Prostate gland (tissue), 2 donors: ENCODE results near the gene MUC5AC.

Experiments
- POLR2A ChIP-seq: fragments of 450-650 bp; IDR thresholded peaks from one replicate; pipeline ENCODE4 v1.6.1; 2016; ENCODE audit warnings: antibody characterized with exemption, mild to moderate bottlenecking
- POLR2AphosphoS5 ChIP-seq: sonication (generic); formaldehyde crosslinking; IDR thresholded peaks from one replicate; pipeline ENCODE4 v1.6.1; 2017; ENCODE audit warnings: antibody characterized with exemption
- TF ChIP-seq, protein P1 (sequence below), 4 experiments: fragments of 200-600 bp in 2 of 4; fragments of 450-650 bp in 2 of 4; sonication (generic) in 2 of 4; IDR thresholded peaks; 1 replicate in 3 of 4; 2 replicates in 1 of 4; pipeline ENCODE4 v1.5.1; 2016 to 2019; ENCODE audit warnings: antibody characterized with exemption in 4 of 4, mild to moderate bottlenecking in 2 of 4, moderate library complexity in 2 of 4

DNA sequence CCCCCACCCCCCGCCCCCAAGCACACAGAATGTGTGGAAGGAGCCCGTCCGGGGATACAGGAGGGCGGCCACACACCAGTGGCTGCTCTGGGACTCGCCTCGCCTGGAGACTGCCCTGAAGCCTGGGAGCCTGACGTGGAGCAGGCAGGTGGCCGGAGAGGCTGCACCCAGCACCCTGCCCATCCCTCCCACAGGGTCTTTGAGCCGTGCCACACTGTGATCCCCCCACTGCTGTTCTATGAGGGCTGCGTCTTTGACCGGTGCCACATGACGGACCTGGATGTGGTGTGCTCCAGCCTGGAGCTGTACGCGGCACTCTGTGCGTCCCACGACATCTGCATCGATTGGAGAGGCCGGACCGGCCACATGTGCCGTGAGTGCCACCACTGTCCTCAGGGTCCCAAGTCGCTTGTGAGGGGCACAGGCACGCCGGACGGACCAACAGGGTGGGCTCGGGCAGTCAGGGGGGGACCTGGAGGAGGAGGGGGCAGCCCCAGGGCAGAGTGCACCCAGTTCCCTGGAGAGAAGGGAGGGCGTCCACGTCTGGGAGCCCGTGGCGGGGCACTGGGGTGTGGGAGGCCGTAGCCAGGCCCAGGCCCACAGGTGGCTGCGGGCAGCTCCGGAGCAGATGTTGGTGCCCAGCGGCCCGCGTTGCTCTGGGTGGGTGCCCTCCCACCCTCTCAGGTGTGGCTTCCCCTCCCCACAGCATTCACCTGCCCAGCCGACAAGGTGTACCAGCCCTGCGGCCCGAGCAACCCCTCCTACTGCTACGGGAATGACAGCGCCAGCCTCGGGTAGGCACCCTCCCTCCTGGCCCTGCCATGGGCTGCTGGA, 38.1 kb downstream of the MUC5AC start:
- TF ChIP-seq POLR2AphosphoS5 (no peak), POLR2A (no peak)
- TF ChIP-seq, protein P1, sequence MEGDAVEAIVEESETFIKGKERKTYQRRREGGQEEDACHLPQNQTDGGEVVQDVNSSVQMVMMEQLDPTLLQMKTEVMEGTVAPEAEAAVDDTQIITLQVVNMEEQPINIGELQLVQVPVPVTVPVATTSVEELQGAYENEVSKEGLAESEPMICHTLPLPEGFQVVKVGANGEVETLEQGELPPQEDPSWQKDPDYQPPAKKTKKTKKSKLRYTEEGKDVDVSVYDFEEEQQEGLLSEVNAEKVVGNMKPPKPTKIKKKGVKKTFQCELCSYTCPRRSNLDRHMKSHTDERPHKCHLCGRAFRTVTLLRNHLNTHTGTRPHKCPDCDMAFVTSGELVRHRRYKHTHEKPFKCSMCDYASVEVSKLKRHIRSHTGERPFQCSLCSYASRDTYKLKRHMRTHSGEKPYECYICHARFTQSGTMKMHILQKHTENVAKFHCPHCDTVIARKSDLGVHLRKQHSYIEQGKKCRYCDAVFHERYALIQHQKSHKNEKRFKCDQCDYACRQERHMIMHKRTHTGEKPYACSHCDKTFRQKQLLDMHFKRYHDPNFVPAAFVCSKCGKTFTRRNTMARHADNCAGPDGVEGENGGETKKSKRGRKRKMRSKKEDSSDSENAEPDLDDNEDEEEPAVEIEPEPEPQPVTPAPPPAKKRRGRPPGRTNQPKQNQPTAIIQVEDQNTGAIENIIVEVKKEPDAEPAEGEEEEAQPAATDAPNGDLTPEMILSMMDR (IDR thresholded peaks at IDR 0.05): no peak
